RWPE1 (cell line): ENCODE results near the gene CD300C.

Experiments
- CTCF ChIA-PET: fragments of 350-600 bp; sonication (Branson Sonifier 250); formaldehyde crosslinking; extraction: SDS; loops from one replicate; lab custom pipeline; 2021; lab: Yijun Ruan, JAX
- POLR2A ChIA-PET: fragments of 400-600 bp; formaldehyde crosslinking; extraction: SDS; loops from one replicate; lab custom pipeline; 2020; ENCODE audit warnings: antibody characterized with exemption; ENCODE audit not compliant: low non-redundant PET; lab: Yijun Ruan, JAX
- DNase-seq: peaks from one replicate; pipeline ENCODE4 v3.0.0; 2012; ENCODE audit warnings: low spot score
- H3K27ac ChIP-seq: fragments of 450-650 bp; 2 replicates; pipeline ENCODE4 v1.5.1; 2017
- CTCF ChIP-seq: fragments of 450-650 bp; conservative IDR thresholded peaks from 2 replicates; pipeline ENCODE4 v1.5.1; 2017; ENCODE audit warnings: low read depth, mild to moderate bottlenecking

The CD300C gene

GRCh38 chr17:74541176-74542111 is 4.5 kb downstream of the CD300C start:
- no peak overlapping the region for H3K27ac ChIP-seq
- ChIA-PET CTCF (no interaction called here), POLR2A (no interaction called here)
- TF ChIP-seq CTCF: no peak
- no peak for DNase-seq

GRCh38 chr17:74539281-74539820 is 6.6 kb downstream of the CD300C start:
- CTCF ChIA-PET: no interaction called here
- DNase-seq: no peak
- H3K27ac ChIP-seq: no peak overlapping the region
- TF ChIP-seq CTCF: no peak
- POLR2A ChIA-PET: no interaction called here

- no peak for TF ChIP-seq CTCF
Observed at GRCh38 chr17:74536890-74537289, 9.0 kb downstream of the CD300C start.

GRCh38 chr17:74532115-74532514 is 13.8 kb downstream of the CD300C start:
- ChIA-PET POLR2A (interaction anchor here (0.7 kb wide), 1 partner anchor 329 kb away, joined by 3 read pairs; no protein-coding TSS in a partner anchor), CTCF (interaction anchor here (0.7 to 1.5 kb wide), 2 partner anchors 81 to 163 kb away, joined by 3 to 4 read pairs; no protein-coding TSS in a partner anchor)
- no peak for TF ChIP-seq CTCF
- DNase-seq: no peak
- no peak overlapping the region for H3K27ac ChIP-seq

More at GRCh38 chr17:74536890-74537289, 9.0 kb downstream of the CD300C start:
- ChIA-PET CTCF (no interaction called here), POLR2A (no interaction called here)
- DNase-seq: no peak
- no peak overlapping the region for H3K27ac ChIP-seq

- ChIA-PET POLR2A (interaction anchor here (0.7 kb wide), 1 partner anchor 328 kb away, joined by 3 read pairs; no protein-coding TSS in a partner anchor), CTCF (no interaction called here)
- DNase-seq: no peak
- no peak for TF ChIP-seq CTCF
- H3K27ac ChIP-seq: no peak within 1 kb of the TSS
Observed at GRCh38 chr17:74531231-74531761, 14.6 kb downstream of the CD300C start, which contains the start of gene CD300LB. CD300LB (minus strand) TSS chr17:74531475; CDS start chr17:74531350, 125 bp downstream.

GRCh38 chr17:74530831-74531150 is 15.1 kb downstream of the CD300C start:
- ChIA-PET POLR2A (no interaction called here), CTCF (interaction anchor here (0.9 kb wide), 1 partner anchor 36 kb away, joined by 5 read pairs; no protein-coding TSS in a partner anchor)
- no peak for TF ChIP-seq CTCF
- H3K27ac ChIP-seq: no peak overlapping the region
- DNase-seq: no peak
